Endothelial cell of umbilical vein (primary cell): ENCODE measurements around the gene VSTM2B. TPM values are rescaled to one million over a fixed set of nuclear protein-coding genes. Genes with fewer than 3 reads are reported as not detected.

Experiments
- BruUV-seq: library from RNA; stranded (reverse); fragments of 400-500 nt; replicated peaks from 2 replicates; lab custom pipeline; 2021; lab: Mats Ljungman, UMichigan
- CTCF ChIA-PET: fragments of 300-600, 350-600 bp; sonication (Branson Sonifier 250); formaldehyde crosslinking; loops from one replicate; lab custom pipeline; 2021; ENCODE audit warnings: antibody characterized with exemption, inconsistent platforms; lab: Charles Lee
- POLR2A ChIA-PET: fragments of 300-600, 350-600 bp; sonication (Branson Sonifier 250); formaldehyde crosslinking; loops from one replicate; lab custom pipeline; 2021; ENCODE audit warnings: antibody characterized with exemption, inconsistent platforms; lab: Charles Lee
- DNase-seq: peaks from one replicate; pipeline ENCODE4 v3.0.0-alpha.2; 2011; ENCODE audit warnings: low read depth, low spot score
- FAIRE-seq: peaks from 2 replicates; lab custom pipeline; 2011; peaks lifted over from hg19 to GRCh38; lab: Jason Lieb, UNC
- H2AFZ ChIP-seq: 2 replicates; pipeline ENCODE4 v1.6.0; 2012; ENCODE audit warnings: low read depth, low read length, control low read depth, inconsistent platforms
- H3K27ac ChIP-seq: 2 replicates; pipeline ENCODE4 v1.5.1; 2011; ENCODE audit warnings: low read depth, mild to moderate bottlenecking, control low read depth, low read length, moderate library complexity; ENCODE audit not compliant: insufficient read depth
- H3K27me3 ChIP-seq, 2 experiments: 2 replicates each; pipeline versions ENCODE4 v1.6.0 to v1.6.1; 2011; ENCODE audit warnings: low read length in 2 of 2, mixed read lengths in 1 of 2; ENCODE audit not compliant: control insufficient read depth in 2 of 2, insufficient read depth in 2 of 2
- H3K36me3 ChIP-seq, 2 experiments: 2 replicates in 1 of 2; 3 replicates in 1 of 2; pipeline ENCODE4 v1.5.1; 2011; ENCODE audit warnings: low read length in 2 of 2, mild to moderate bottlenecking in 1 of 2, moderate library complexity in 1 of 2; ENCODE audit not compliant: control insufficient read depth in 2 of 2, insufficient read depth in 2 of 2; ENCODE audit errors: extremely low read depth in 1 of 2
- H3K4me1 ChIP-seq: 3 replicates; pipeline ENCODE4 v1.5.1; 2011; ENCODE audit warnings: mild to moderate bottlenecking, low read length; ENCODE audit not compliant: control insufficient read depth, insufficient read depth; ENCODE audit errors: extremely low read depth
- H3K4me2 ChIP-seq: 2 replicates; pipeline ENCODE4 v1.6.1; 2011; ENCODE audit warnings: low read length, control low read depth, mixed read lengths; ENCODE audit not compliant: insufficient read depth
- H3K4me3 ChIP-seq, 3 experiments: fragments of 200-600 bp in 1 of 3; sonication (generic), shearing (Covaris generic) in 1 of 3; replicated peaks in 1 of 3; 2 replicates each; pipeline ENCODE4 v1.5.1; 2011 to 2016; ENCODE audit warnings: control low read depth in 3 of 3, low read length in 3 of 3, mild to moderate bottlenecking in 2 of 3, inconsistent platforms in 1 of 3, low read depth in 1 of 3, moderate library complexity in 1 of 3; ENCODE audit not compliant: insufficient read depth in 1 of 3
- H3K79me2 ChIP-seq: 2 replicates; pipeline ENCODE4 v1.6.0; 2012; ENCODE audit warnings: low read length, inconsistent platforms; ENCODE audit not compliant: control insufficient read depth, insufficient read depth
- H3K9ac ChIP-seq: replicated peaks from 2 replicates; pipeline ENCODE3; 2011; ENCODE audit warnings: low read length, control low read depth; ENCODE audit not compliant: insufficient read depth; ENCODE audit errors: extremely low read depth
- H3K9me1 ChIP-seq: replicated peaks from 3 replicates; pipeline ENCODE4 v1.6.0; 2011; ENCODE audit warnings: mild to moderate bottlenecking, low read length; ENCODE audit not compliant: control insufficient read depth, insufficient read depth; ENCODE audit errors: extremely low read depth
- H3K9me3 ChIP-seq: replicated peaks from 2 replicates; pipeline ENCODE4 v1.5.1; 2012; ENCODE audit warnings: low read length, inconsistent platforms; ENCODE audit not compliant: control insufficient read depth, insufficient read depth
- H4K20me1 ChIP-seq: replicated peaks from 2 replicates; pipeline ENCODE3; 2011; ENCODE audit warnings: mild to moderate bottlenecking, low read length; ENCODE audit not compliant: control insufficient read depth, insufficient read depth; ENCODE audit errors: extremely low read depth
- EZH2 ChIP-seq: IDR thresholded peaks from 2 replicates; pipeline ENCODE4 v1.6.1; 2012; ENCODE audit warnings: borderline replicate concordance, low read depth, mild to moderate bottlenecking, moderate library complexity, low read length, inconsistent platforms; ENCODE audit not compliant: severe bottlenecking
- FOS ChIP-seq: IDR thresholded peaks from 2 replicates; pipeline ENCODE4 v1.6.1; 2011; ENCODE audit warnings: mild to moderate bottlenecking, low read length, moderate library complexity, borderline replicate concordance; ENCODE audit not compliant: insufficient read depth
- GATA2 ChIP-seq: IDR thresholded peaks from 2 replicates; pipeline ENCODE4 v1.7.0; 2011; ENCODE audit warnings: low read depth, mild to moderate bottlenecking, moderate library complexity, mixed read lengths, low read length; ENCODE audit not compliant: insufficient read length, insufficient read depth
- JUN ChIP-seq: IDR thresholded peaks from 2 replicates; pipeline ENCODE4 v1.6.1; 2011; ENCODE audit warnings: borderline replicate concordance, low read depth; ENCODE audit not compliant: insufficient read length, insufficient read depth
- MAX ChIP-seq: IDR thresholded peaks from 2 replicates; pipeline ENCODE4 v1.6.1; 2011; ENCODE audit not compliant: insufficient read depth, insufficient read length
- MYC ChIP-seq: IDR thresholded peaks from one replicate; pipeline ENCODE4 v1.6.1; 2011; ENCODE audit warnings: mild to moderate bottlenecking, low read depth, low read length
- POLR2A ChIP-seq: IDR thresholded peaks from 2 replicates; pipeline ENCODE4 v1.6.1; 2012; ENCODE audit warnings: low read depth, mild to moderate bottlenecking, control low read depth, low read length
- POLR2AphosphoS5 ChIP-seq: IDR thresholded peaks from 2 replicates; pipeline ENCODE4 v1.6.1; 2012; ENCODE audit warnings: low read depth, mild to moderate bottlenecking, control low read depth, low read length, moderate library complexity; ENCODE audit not compliant: insufficient read depth
- dilution Hi-C: fragments of 300-500 bp; cut with MboI; formaldehyde crosslinking; loops from one replicate; pipeline ENCODE4 v1.15.0; 2019; ENCODE audit warnings: low sequenced_read_pairs; ENCODE audit not compliant: extremely low pct_ligation_motif_present
- intact Hi-C: fragments of 100-400 bp; cut with micrococcal nuclease; formaldehyde crosslinking; loops from one replicate; pipeline ENCODE4 v1.10.0; 2022
- polyA plus RNA-seq, 4 experiments: library from polyadenylated mRNA; depleted of rRNA in 3 of 4; stranded (reverse) in 3 of 4; unstranded in 1 of 4; fragments of >200 nt; gene quantifications; 2 replicates each; pipeline versions ENCODE4 v1.2.1 to v1.2.3, GENCODE V29; 2011 to 2012; ENCODE audit warnings: missing spikeins in 1 of 4
- total RNA-seq: library from RNA; stranded (reverse); gene quantifications from 2 replicates; pipeline ENCODE4 v1.2.3, GENCODE V29; 2021
- TF ChIP-seq, protein P1 (sequence below), 2 donors: IDR thresholded peaks; 1 replicate in 1 of 2; 2 replicates in 1 of 2; pipeline ENCODE4 v1.5.1; 2011; ENCODE audit warnings: low read length in 2 of 2, mild to moderate bottlenecking in 2 of 2, moderate library complexity in 2 of 2, control low read depth in 1 of 2, inconsistent platforms in 1 of 2, low read depth in 1 of 2; ENCODE audit not compliant: insufficient read depth in 1 of 2; ENCODE audit errors: extremely low read depth in 1 of 2

VSTM2B gene
- total and polyA plus RNA-seq, 2 donors (not counting 3 experiments of a cell fraction or from before 2014, with no cell fraction given): not detected

DNA sequence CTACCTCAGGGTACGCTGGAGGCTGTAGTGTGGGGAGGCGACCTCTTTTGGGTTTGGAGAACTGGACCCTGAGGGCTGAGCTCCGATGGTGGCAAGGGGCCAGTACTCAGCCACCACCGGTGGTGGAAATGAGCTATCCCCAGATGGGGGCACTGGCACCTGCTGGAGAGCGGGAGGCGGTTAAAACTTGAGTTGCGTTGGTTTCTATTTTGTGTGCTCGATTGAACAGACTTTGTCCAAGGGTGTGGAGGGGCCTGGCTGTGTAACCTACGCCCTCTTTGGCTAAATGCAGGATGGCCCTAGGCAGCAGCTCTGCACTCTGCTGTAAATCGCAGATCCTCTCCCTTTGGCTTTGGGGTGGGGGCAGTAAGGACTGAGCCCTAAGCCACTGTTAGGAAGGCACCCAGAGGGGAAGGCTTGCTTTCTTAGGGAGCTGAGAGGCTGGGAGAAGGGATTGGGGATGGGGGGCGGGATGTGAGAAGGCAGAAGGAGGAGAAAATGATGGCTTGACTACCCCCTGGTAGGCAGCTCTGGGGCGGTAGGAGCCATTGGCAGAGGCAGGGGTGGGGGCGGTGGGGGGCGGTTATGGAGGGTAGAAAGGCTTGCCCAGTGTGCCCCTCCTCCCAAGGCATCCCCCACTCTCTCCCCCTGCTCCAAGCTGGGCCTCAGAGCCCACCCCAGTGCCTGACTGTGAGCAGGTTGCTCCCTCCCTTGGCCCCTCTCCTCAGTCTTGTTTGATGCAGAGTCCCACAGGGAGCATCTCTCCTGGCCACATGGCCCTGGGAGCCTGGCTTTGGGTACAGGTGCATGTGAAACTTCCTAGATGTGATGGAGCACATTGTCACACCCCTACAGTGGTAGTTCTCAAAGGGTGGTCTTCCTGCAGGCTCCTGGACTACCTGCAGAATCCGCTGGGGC, 5.0 kb downstream of the VSTM2B start:
- H3K4me3 ChIP-seq: no peak overlapping the region
- no peak overlapping the region for H3K4me2 ChIP-seq
- ChIA-PET POLR2A (no interaction called here), CTCF (interaction anchor here (1.0 kb wide), 1 partner anchor 186 kb away, joined by 3 read pairs; no protein-coding TSS in a partner anchor)
- no peak for DNase-seq
- no peaks in the 10 kb centered on the region for H4K20me1 ChIP-seq
- no TSS peak for BruUV-seq
- H2AFZ ChIP-seq: no peak overlapping the region
- H3K27ac ChIP-seq: no peak overlapping the region
- intact Hi-C loops (no loop called here), dilution Hi-C loops (no loop called here)
- H3K4me1 ChIP-seq: no peaks in the 10 kb centered on the region
- H3K9me3 ChIP-seq: no peaks in the 10 kb centered on the region
- H3K27me3 ChIP-seq: peaks cover 30 to 49% of the 10 kb centered on the region in 2 experiments
- TF ChIP-seq POLR2AphosphoS5 (no peak), EZH2 (no peak), MAX (no peak), GATA2 (no peak), JUN (no peak), MYC (no peak), FOS (no peak), POLR2A (no peak)
- TF ChIP-seq, protein P1, sequence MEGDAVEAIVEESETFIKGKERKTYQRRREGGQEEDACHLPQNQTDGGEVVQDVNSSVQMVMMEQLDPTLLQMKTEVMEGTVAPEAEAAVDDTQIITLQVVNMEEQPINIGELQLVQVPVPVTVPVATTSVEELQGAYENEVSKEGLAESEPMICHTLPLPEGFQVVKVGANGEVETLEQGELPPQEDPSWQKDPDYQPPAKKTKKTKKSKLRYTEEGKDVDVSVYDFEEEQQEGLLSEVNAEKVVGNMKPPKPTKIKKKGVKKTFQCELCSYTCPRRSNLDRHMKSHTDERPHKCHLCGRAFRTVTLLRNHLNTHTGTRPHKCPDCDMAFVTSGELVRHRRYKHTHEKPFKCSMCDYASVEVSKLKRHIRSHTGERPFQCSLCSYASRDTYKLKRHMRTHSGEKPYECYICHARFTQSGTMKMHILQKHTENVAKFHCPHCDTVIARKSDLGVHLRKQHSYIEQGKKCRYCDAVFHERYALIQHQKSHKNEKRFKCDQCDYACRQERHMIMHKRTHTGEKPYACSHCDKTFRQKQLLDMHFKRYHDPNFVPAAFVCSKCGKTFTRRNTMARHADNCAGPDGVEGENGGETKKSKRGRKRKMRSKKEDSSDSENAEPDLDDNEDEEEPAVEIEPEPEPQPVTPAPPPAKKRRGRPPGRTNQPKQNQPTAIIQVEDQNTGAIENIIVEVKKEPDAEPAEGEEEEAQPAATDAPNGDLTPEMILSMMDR (IDR thresholded peaks at IDR 0.05; ENCODE audit: extremely low read depth in 1 of 2, insufficient read depth in 1 of 2, low read depth in 1 of 2, low read length in 2 of 2): no peak
- no peaks in the 10 kb centered on the region for H3K36me3 ChIP-seq
- FAIRE-seq: no peak
- H3K9me1 ChIP-seq: no peaks in the 10 kb centered on the region
- H3K9ac ChIP-seq: no peak overlapping the region
- H3K79me2 ChIP-seq: no peaks in the 10 kb centered on the region
